Type B pancreatic cell (in vitro differentiated cells): Measurements from ENCODE around the gene GPC5. TPM values are rescaled to one million over a fixed set of nuclear protein-coding genes. Genes with fewer than 3 reads are reported as not detected.

Experiments used
- DNase-seq: peaks from one replicate; pipeline ENCODE4 v3.0.0; 2021; ENCODE audit warnings: mixed read lengths; ENCODE audit not compliant: unreplicated experiment; ENCODE audit errors: extremely low spot score
- H3K27ac Mint-ChIP-seq: 2 replicates; pipeline ENCODE4 v1.8.0; 2021; ENCODE audit warnings: mild to moderate bottlenecking, mixed read lengths
- H3K27me3 Mint-ChIP-seq: 2 replicates; pipeline ENCODE4 v1.8.0; 2021; ENCODE audit warnings: mixed read lengths
- H3K36me3 Mint-ChIP-seq: 2 replicates; pipeline ENCODE4 v1.8.0; 2021; ENCODE audit warnings: mixed read lengths
- H3K4me1 Mint-ChIP-seq: one replicate; pipeline ENCODE4 v1.8.0; 2021; ENCODE audit warnings: mixed read lengths; ENCODE audit not compliant: unreplicated experiment
- H3K4me3 Mint-ChIP-seq: 2 replicates; pipeline ENCODE4 v1.8.0; 2021; ENCODE audit warnings: mild to moderate bottlenecking, mixed read lengths
- H3K9me3 Mint-ChIP-seq: 2 replicates; pipeline ENCODE4 v1.8.0; 2021; ENCODE audit warnings: mixed read lengths
- CTCF ChIP-seq: fragments of 200-600 bp; sonication (generic); conservative IDR thresholded peaks from 2 replicates; pipeline ENCODE4 v1.5.0; 2021; ENCODE audit warnings: antibody characterized with exemption, mild to moderate bottlenecking
- total RNA-seq: library from RNA; stranded (reverse); gene quantifications from 2 replicates; pipeline ENCODE4 v1.2.1, GENCODE V29; 2021; ENCODE audit warnings: low replicate concordance

The GPC5 gene
- total RNA-seq, 1 donor from 2014 or later = 2.8 TPM

GRCh38 chr13:92384410-92384809, 986.0 kb downstream of the GPC5 start:
- Mint-ChIP-seq H3K27ac (no peak overlapping the region), H3K4me3 (no peak overlapping the region), H3K27me3 (no peaks in the 10 kb centered on the region), H3K36me3 (no peaks in the 10 kb centered on the region), H3K9me3 (no peaks in the 10 kb centered on the region), H3K4me1 (peaks cover 5% of the 10 kb centered on the region)
- no peak for DNase-seq
- no peak for TF ChIP-seq CTCF

GRCh38 chr13:92387245-92387644, 988.8 kb downstream of the GPC5 start:
- H3K36me3 Mint-ChIP-seq = no peaks in the 10 kb centered on the region
- H3K9me3 Mint-ChIP-seq = no peaks in the 10 kb centered on the region
- no peaks in the 10 kb centered on the region for H3K27me3 Mint-ChIP-seq
- no peak overlapping the region for H3K27ac Mint-ChIP-seq
- H3K4me3 Mint-ChIP-seq = no peak overlapping the region
- no peak for DNase-seq
- TF ChIP-seq CTCF = no peak
- H3K4me1 Mint-ChIP-seq = peaks cover 5% of the 10 kb centered on the region

- TF ChIP-seq CTCF = no peak
- no peaks in the 10 kb centered on the region for H3K9me3 Mint-ChIP-seq
- H3K4me1 Mint-ChIP-seq = no peaks in the 10 kb centered on the region
- H3K27me3 Mint-ChIP-seq = no peaks in the 10 kb centered on the region
- DNase-seq = no peak
- H3K4me3 Mint-ChIP-seq = no peak overlapping the region
- H3K27ac Mint-ChIP-seq = no peak overlapping the region
- no peaks in the 10 kb centered on the region for H3K36me3 Mint-ChIP-seq
Measured at GRCh38 chr13:92390217-92390616, 991.8 kb downstream of the GPC5 start.

GRCh38 chr13:92403606-92404005, 1005.2 kb downstream of the GPC5 start:
- H3K27ac Mint-ChIP-seq = no peak overlapping the region
- H3K4me3 Mint-ChIP-seq = no peak overlapping the region
- no peak for DNase-seq
- peaks cover 4% of the 10 kb centered on the region for H3K9me3 Mint-ChIP-seq
- no peaks in the 10 kb centered on the region for H3K4me1 Mint-ChIP-seq
- H3K36me3 Mint-ChIP-seq = peaks cover 4% of the 10 kb centered on the region
- H3K27me3 Mint-ChIP-seq = no peaks in the 10 kb centered on the region
- TF ChIP-seq CTCF = no peak

GRCh38 chr13:92407858-92408257, 1009.4 kb downstream of the GPC5 start:
- no peak for TF ChIP-seq CTCF
- DNase-seq = no peak
- no peaks in the 10 kb centered on the region for H3K36me3 Mint-ChIP-seq
- H3K9me3 Mint-ChIP-seq = no peaks in the 10 kb centered on the region
- H3K4me1 Mint-ChIP-seq = no peaks in the 10 kb centered on the region
- no peak overlapping the region for H3K27ac Mint-ChIP-seq
- H3K27me3 Mint-ChIP-seq = no peaks in the 10 kb centered on the region
- H3K4me3 Mint-ChIP-seq = no peak overlapping the region

- DNase-seq = no peak
- Mint-ChIP-seq H3K36me3 (no peaks in the 10 kb centered on the region), H3K4me1 (no peaks in the 10 kb centered on the region), H3K4me3 (no peak overlapping the region), H3K9me3 (no peaks in the 10 kb centered on the region), H3K27me3 (no peaks in the 10 kb centered on the region), H3K27ac (no peak overlapping the region)
- TF ChIP-seq CTCF = no peak
Measured at GRCh38 chr13:92412481-92412880, 1014.1 kb downstream of the GPC5 start.
